ENCODE measurements around the gene PRX. TPM values are rescaled to one million over a fixed set of nuclear protein-coding genes. Genes with fewer than 3 reads are reported as not detected.

The PRX gene
- total and polyA plus RNA-seq, 2 of the 13 experiments (the other 11 are each of a cell fraction or from before 2014, with no cell fraction given), result 0.66 TPM

DNA sequence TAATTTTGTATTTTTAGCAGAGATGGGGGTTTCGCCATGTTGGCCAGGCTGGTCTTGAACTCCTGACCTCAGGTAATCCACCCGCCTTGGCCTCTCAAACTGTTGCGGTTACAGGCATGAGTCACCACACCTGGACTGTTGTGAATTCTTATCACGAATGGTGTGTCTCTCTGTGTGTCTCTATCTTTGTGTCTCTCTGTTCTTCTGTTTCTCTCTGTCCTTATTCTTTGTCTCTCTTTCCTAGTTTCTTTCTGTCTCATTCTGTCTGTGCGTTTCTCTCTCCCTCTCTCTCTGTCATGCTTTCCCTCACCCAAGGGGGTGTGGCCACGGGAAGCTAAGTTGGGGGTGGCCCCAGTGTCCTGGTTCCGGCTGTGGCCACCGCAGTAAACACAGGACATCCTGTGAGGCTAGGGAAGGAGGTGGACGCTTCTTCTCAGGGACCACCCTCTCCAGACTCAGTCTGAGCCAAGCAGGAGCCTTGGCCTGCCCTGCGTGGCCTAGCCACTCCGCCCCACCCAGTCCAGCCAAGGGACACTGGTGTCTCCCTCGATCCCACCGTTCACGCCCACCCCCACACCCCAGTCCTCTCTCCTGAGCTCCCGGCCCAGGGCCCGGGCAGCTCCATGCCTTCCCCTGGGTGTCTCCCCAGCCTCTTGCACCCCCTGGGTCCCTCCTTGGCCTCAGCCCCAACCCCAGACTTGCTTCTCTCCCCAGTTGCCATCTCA, 3.9 kb upstream of the PRX start (continued):
- TF ChIP-seq SIN3A (IDR thresholded peaks at IDR 0.05; ENCODE audit: borderline replicate concordance, low read depth, low read length), result peak; percentile 41; the same call in 1 of the 2 replicates
- TF ChIP-seq KDM1A (CRISPR knock-in tag; IDR thresholded peaks at IDR 0.05), result 0 out of 2 replicates have a peak, but pooled peaks have one; percentile 30
- 0 out of 2 replicates have a peak, but pooled peaks have one; percentile 31 for TF ChIP-seq HMG20A (CRISPR knock-in tag; IDR thresholded peaks at IDR 0.05; ENCODE audit: borderline replicate concordance)
- TF ChIP-seq CBX5 (CRISPR knock-in tag; IDR thresholded peaks at IDR 0.05; ENCODE audit: borderline replicate concordance), result peak; percentile 31; the same call in 1 of the 2 replicates
- TF ChIP-seq, protein P1, sequence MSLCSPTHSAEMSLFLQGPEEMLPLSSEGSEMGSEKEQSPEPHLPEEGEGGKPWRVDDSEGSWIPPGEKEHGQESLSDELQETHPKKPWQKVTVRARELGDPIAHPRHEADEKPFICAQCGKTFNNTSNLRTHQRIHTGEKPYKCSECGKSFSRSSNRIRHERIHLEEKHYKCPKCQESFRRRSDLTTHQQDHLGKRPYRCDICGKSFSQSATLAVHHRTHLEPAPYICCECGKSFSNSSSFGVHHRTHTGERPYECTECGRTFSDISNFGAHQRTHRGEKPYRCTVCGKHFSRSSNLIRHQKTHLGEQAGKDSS (CRISPR knock-in tag; IDR thresholded peaks at IDR 0.05; ENCODE audit: borderline replicate concordance, low read depth), result 0 out of 2 replicates have a peak, but pooled peaks have one; percentile 22
- TF ChIP-seq, protein P2, sequence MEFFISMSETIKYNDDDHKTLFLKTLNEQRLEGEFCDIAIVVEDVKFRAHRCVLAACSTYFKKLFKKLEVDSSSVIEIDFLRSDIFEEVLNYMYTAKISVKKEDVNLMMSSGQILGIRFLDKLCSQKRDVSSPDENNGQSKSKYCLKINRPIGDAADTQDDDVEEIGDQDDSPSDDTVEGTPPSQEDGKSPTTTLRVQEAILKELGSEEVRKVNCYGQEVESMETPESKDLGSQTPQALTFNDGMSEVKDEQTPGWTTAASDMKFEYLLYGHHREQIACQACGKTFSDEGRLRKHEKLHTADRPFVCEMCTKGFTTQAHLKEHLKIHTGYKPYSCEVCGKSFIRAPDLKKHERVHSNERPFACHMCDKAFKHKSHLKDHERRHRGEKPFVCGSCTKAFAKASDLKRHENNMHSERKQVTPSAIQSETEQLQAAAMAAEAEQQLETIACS (CRISPR knock-in tag; IDR thresholded peaks at IDR 0.05), result no peak
- TF ChIP-seq ZNF792 (CRISPR knock-in tag; IDR thresholded peaks at IDR 0.05), result 0 out of 2 replicates have a peak, but pooled peaks have one; percentile 28
- TF ChIP-seq, protein P3, sequence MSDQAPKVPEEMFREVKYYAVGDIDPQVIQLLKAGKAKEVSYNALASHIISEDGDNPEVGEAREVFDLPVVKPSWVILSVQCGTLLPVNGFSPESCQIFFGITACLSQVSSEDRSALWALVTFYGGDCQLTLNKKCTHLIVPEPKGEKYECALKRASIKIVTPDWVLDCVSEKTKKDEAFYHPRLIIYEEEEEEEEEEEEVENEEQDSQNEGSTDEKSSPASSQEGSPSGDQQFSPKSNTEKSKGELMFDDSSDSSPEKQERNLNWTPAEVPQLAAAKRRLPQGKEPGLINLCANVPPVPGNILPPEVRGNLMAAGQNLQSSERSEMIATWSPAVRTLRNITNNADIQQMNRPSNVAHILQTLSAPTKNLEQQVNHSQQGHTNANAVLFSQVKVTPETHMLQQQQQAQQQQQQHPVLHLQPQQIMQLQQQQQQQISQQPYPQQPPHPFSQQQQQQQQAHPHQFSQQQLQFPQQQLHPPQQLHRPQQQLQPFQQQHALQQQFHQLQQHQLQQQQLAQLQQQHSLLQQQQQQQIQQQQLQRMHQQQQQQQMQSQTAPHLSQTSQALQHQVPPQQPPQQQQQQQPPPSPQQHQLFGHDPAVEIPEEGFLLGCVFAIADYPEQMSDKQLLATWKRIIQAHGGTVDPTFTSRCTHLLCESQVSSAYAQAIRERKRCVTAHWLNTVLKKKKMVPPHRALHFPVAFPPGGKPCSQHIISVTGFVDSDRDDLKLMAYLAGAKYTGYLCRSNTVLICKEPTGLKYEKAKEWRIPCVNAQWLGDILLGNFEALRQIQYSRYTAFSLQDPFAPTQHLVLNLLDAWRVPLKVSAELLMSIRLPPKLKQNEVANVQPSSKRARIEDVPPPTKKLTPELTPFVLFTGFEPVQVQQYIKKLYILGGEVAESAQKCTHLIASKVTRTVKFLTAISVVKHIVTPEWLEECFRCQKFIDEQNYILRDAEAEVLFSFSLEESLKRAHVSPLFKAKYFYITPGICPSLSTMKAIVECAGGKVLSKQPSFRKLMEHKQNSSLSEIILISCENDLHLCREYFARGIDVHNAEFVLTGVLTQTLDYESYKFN (CRISPR knock-in tag; conservative IDR thresholded peaks at IDR 0.05), result peak; percentile 47; the same call in 1 of the 2 replicates
- no peak for TF ChIP-seq ZNF674 (CRISPR knock-in tag; IDR thresholded peaks at IDR 0.05; ENCODE audit: low read depth)
- TF ChIP-seq, protein P4, sequence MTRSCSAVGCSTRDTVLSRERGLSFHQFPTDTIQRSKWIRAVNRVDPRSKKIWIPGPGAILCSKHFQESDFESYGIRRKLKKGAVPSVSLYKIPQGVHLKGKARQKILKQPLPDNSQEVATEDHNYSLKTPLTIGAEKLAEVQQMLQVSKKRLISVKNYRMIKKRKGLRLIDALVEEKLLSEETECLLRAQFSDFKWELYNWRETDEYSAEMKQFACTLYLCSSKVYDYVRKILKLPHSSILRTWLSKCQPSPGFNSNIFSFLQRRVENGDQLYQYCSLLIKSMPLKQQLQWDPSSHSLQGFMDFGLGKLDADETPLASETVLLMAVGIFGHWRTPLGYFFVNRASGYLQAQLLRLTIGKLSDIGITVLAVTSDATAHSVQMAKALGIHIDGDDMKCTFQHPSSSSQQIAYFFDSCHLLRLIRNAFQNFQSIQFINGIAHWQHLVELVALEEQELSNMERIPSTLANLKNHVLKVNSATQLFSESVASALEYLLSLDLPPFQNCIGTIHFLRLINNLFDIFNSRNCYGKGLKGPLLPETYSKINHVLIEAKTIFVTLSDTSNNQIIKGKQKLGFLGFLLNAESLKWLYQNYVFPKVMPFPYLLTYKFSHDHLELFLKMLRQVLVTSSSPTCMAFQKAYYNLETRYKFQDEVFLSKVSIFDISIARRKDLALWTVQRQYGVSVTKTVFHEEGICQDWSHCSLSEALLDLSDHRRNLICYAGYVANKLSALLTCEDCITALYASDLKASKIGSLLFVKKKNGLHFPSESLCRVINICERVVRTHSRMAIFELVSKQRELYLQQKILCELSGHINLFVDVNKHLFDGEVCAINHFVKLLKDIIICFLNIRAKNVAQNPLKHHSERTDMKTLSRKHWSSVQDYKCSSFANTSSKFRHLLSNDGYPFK (CRISPR knock-in tag; IDR thresholded peaks at IDR 0.05; ENCODE audit: borderline replicate concordance), result no peak
- TF ChIP-seq ZBTB42 (CRISPR knock-in tag; IDR thresholded peaks at IDR 0.05), result no peak
- 0 out of 2 replicates have a peak, but pooled peaks have one; percentile 33 for TF ChIP-seq FOXA3 (CRISPR knock-in tag; IDR thresholded peaks at IDR 0.05)
- no peak for TF ChIP-seq FOXC1 (CRISPR knock-in tag; IDR thresholded peaks at IDR 0.05; ENCODE audit: borderline replicate concordance)
- no peak for TF ChIP-seq ZNF10 (CRISPR knock-in tag; IDR thresholded peaks at IDR 0.05; ENCODE audit: borderline replicate concordance, low read depth)
- TF ChIP-seq ZKSCAN5 (CRISPR knock-in tag; IDR thresholded peaks at IDR 0.05), result no peak
- TF ChIP-seq ZMYM3 (CRISPR knock-in tag; IDR thresholded peaks at IDR 0.05), result peak; percentile 75
- TF ChIP-seq ZNF709 (CRISPR knock-in tag; IDR thresholded peaks at IDR 0.05), result no peak
- TF ChIP-seq WIZ (CRISPR knock-in tag; IDR thresholded peaks at IDR 0.05), result no peak
- TF ChIP-seq, protein P5, sequence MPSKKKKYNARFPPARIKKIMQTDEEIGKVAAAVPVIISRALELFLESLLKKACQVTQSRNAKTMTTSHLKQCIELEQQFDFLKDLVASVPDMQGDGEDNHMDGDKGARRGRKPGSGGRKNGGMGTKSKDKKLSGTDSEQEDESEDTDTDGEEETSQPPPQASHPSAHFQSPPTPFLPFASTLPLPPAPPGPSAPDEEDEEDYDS (CRISPR knock-in tag; IDR thresholded peaks at IDR 0.05), result peak; percentile 49; the same call in 1 of the 2 replicates
- 0 out of 2 replicates have a peak, but pooled peaks have one; percentile 24 for TF ChIP-seq ZNF772 (CRISPR knock-in tag; IDR thresholded peaks at IDR 0.05)
- no peak for TF ChIP-seq ZNF30 (CRISPR knock-in tag; IDR thresholded peaks at IDR 0.05)

Measured in HepG2 (cell line).